Measurements from ENCODE around the gene ACTR2. TPM values are rescaled to one million over a fixed set of nuclear protein-coding genes. Genes with fewer than 3 reads are reported as not detected.

The ACTR2 gene
- total RNA-seq, 1 experiment from 2014 or later = 248 TPM

DNA sequence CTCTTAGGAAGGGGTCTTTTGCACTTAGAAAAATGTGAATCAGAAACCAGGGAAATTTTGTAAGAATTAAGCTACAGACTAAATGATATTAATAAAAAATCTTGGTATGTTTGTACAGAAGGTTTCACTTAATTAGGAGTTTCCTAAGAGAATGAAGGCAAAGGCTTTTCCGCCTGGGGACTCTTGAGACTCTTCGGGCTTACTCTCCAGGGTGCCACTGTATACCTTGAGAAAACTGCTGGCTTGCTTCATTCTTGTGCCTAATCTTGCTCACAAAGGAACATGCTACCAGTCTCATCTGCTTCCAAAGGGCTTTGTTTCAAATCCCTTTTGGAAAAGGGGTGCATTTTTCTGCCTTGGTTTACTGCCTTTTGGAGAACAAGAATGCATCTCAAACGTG, 49.5 kb downstream of the ACTR2 start:
- no peaks in the 10 kb centered on the region for H3K27me3 ChIP-seq (replicated peaks; ENCODE audit: control insufficient read depth, insufficient read depth, low read length)
- POLR2A ChIA-PET = no interaction called here
- BruUV-seq (replicated peaks) = no TSS peak
- no peaks in the 10 kb centered on the region for H3K4me1 ChIP-seq
- H3K9me3 ChIP-seq = no peaks in the 10 kb centered on the region
- H3K4me1 Mint-ChIP-seq (ENCODE audit: low read depth, unreplicated experiment) = no peaks in the 10 kb centered on the region
- no peak for DNase-seq
- H3K36me3 Mint-ChIP-seq (ENCODE audit: insufficient read depth, unreplicated experiment) = peaks cover 33% of the 10 kb centered on the region
- H3K27me3 Mint-ChIP-seq (ENCODE audit: insufficient read depth, unreplicated experiment) = no peaks in the 10 kb centered on the region
- H3K27ac Mint-ChIP-seq (ENCODE audit: unreplicated experiment) = no peak overlapping the region
- no peak overlapping the region for H3K4me3 Mint-ChIP-seq (ENCODE audit: unreplicated experiment)
- CTCF ChIA-PET = interaction anchor here (0.6 to 1.3 kb wide), 2 partner anchors 43 to 86 kb away, joined by 3 to 4 read pairs; no protein-coding TSS in a partner anchor
- H3K36me3 ChIP-seq (ENCODE audit: control insufficient read depth, insufficient read depth, low read length) = no peaks in the 10 kb centered on the region; the same call in 1 of the 2 replicates
- no peak overlapping the region for H3K4me3 ChIP-seq (ENCODE audit: low read depth, low read length)
- no peaks in the 10 kb centered on the region for H3K9me3 Mint-ChIP-seq (ENCODE audit: unreplicated experiment)
- intact Hi-C loops (cut with micrococcal nuclease; ENCODE audit: unreplicated experiment) = no loop called here
- TF ChIP-seq, protein P1, sequence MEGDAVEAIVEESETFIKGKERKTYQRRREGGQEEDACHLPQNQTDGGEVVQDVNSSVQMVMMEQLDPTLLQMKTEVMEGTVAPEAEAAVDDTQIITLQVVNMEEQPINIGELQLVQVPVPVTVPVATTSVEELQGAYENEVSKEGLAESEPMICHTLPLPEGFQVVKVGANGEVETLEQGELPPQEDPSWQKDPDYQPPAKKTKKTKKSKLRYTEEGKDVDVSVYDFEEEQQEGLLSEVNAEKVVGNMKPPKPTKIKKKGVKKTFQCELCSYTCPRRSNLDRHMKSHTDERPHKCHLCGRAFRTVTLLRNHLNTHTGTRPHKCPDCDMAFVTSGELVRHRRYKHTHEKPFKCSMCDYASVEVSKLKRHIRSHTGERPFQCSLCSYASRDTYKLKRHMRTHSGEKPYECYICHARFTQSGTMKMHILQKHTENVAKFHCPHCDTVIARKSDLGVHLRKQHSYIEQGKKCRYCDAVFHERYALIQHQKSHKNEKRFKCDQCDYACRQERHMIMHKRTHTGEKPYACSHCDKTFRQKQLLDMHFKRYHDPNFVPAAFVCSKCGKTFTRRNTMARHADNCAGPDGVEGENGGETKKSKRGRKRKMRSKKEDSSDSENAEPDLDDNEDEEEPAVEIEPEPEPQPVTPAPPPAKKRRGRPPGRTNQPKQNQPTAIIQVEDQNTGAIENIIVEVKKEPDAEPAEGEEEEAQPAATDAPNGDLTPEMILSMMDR (IDR thresholded peaks at IDR 0.05; ENCODE audit: insufficient read depth in 1 of 2, low read depth in 1 of 2, low read length in 1 of 2, severe bottlenecking in 1 of 2, unreplicated experiment in 1 of 2) = no peak

DNA sequence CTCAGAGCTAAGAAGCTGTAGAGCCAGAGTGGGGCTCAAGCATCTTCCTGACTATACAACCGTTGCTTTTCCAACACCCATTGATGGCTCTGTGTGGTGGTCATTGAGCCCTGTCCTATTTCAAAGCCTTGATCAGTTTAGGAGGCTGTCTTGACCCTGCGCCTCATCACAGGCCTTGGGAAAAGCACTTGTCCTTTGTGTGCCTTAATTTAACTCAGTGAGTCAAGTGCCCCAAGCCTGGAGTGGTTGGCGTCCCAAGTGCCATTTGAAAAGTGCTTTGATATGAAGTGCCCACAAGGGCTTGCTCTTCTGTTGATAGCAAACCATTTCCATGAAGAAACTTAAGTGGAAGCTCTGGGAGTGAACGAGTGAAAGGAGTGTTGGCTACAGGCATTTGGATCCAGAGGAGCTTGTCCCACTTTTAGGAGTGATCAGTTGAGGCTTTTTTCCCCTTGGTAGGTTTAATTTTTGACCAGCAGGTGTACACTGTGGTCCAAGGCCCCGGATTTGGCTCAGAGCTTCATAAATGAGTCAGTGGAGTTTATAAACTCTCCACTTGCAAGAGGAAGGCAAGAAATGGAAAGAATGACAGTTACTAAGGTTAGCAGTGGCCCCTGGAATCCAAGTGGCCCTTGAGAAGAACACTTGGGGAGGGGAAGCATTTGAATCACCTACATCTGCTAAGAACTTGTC, 50.3 kb downstream of the ACTR2 start:
- Histone ChIP-seq H3K4me1 (no peaks in the 10 kb centered on the region), H3K4me3 (ENCODE audit: low read depth, low read length) (no peak overlapping the region), H3K27me3 (replicated peaks; ENCODE audit: control insufficient read depth, insufficient read depth, low read length) (no peaks in the 10 kb centered on the region), H3K36me3 (ENCODE audit: control insufficient read depth, insufficient read depth, low read length) (no peaks in the 10 kb centered on the region; the same call in 1 of the 2 replicates), H3K9me3 (no peaks in the 10 kb centered on the region)
- DNase-seq = no peak
- ChIA-PET CTCF (no interaction called here), POLR2A (interaction anchor here (0.6 kb wide), 1 partner anchor 149 kb away, joined by 13 read pairs; no protein-coding TSS in a partner anchor)
- intact Hi-C loops (cut with micrococcal nuclease; ENCODE audit: unreplicated experiment) = no loop called here
- TF ChIP-seq, protein P1 (IDR thresholded peaks at IDR 0.05; ENCODE audit: insufficient read depth in 1 of 2, low read depth in 1 of 2, low read length in 1 of 2, severe bottlenecking in 1 of 2, unreplicated experiment in 1 of 2) = peak in 1 of 2 experiments; percentile 2
- H3K27me3 Mint-ChIP-seq (ENCODE audit: insufficient read depth, unreplicated experiment) = no peaks in the 10 kb centered on the region
- no peaks in the 10 kb centered on the region for H3K9me3 Mint-ChIP-seq (ENCODE audit: unreplicated experiment)
- no peak overlapping the region for H3K27ac Mint-ChIP-seq (ENCODE audit: unreplicated experiment)
- H3K4me3 Mint-ChIP-seq (ENCODE audit: unreplicated experiment) = no peak overlapping the region
- H3K4me1 Mint-ChIP-seq (ENCODE audit: low read depth, unreplicated experiment) = no peaks in the 10 kb centered on the region
- H3K36me3 Mint-ChIP-seq (ENCODE audit: insufficient read depth, unreplicated experiment) = peaks cover 25% of the 10 kb centered on the region
- no TSS peak for BruUV-seq (replicated peaks)

DNA sequence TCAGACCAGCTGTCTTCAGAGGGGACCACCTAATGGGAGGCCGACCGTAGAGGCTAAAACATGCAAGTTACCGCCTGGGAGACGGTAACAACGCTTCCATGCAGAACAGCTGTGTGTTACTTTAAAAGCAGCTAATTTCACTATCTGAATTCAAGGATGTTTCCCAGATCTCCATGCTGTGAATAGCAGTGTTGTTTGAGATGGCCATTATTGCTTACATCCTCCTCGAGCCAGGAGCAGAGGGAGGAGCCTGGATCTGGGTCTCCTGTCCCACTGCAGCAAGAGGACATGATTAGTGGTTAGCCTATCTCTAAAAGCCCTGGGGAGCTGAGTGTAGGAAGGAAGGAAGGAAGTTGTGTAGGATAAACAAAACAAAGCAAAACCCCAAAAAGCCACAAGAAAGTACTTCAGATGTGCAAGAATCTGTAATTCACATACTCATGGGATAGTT, 50.9 kb downstream of the ACTR2 start:
- Histone ChIP-seq H3K27me3 (replicated peaks; ENCODE audit: control insufficient read depth, insufficient read depth, low read length) (no peaks in the 10 kb centered on the region), H3K9me3 (no peaks in the 10 kb centered on the region), H3K4me1 (no peaks in the 10 kb centered on the region), H3K4me3 (ENCODE audit: low read depth, low read length) (no peak overlapping the region), H3K36me3 (ENCODE audit: control insufficient read depth, insufficient read depth, low read length) (no peaks in the 10 kb centered on the region)
- no peak for DNase-seq
- TF ChIP-seq, protein P1 (IDR thresholded peaks at IDR 0.05; ENCODE audit: insufficient read depth in 1 of 2, low read depth in 1 of 2, low read length in 1 of 2, severe bottlenecking in 1 of 2, unreplicated experiment in 1 of 2) = no peak
- Mint-ChIP-seq H3K27me3 (ENCODE audit: insufficient read depth, unreplicated experiment) (no peaks in the 10 kb centered on the region), H3K4me3 (ENCODE audit: unreplicated experiment) (no peak overlapping the region), H3K9me3 (ENCODE audit: unreplicated experiment) (no peaks in the 10 kb centered on the region), H3K27ac (ENCODE audit: unreplicated experiment) (no peak overlapping the region), H3K36me3 (ENCODE audit: insufficient read depth, unreplicated experiment) (peaks cover 19% of the 10 kb centered on the region), H3K4me1 (ENCODE audit: low read depth, unreplicated experiment) (no peaks in the 10 kb centered on the region)
- POLR2A ChIA-PET = no interaction called here
- intact Hi-C loops (cut with micrococcal nuclease; ENCODE audit: unreplicated experiment) = no loop called here
- CTCF ChIA-PET = no interaction called here
- no TSS peak for BruUV-seq (replicated peaks)
